Sigmoid colon (tissue), 4 donors: ENCODE results near the gene FAM131C.

ENCODE experiments used
- CTCF ChIP-seq, 4 experiments: fragments of 450-650 bp in 3 of 4; fragments of 200-600 bp in 1 of 4; IDR thresholded peaks; one replicate each; pipeline ENCODE4 v1.5.1; 2016 to 2019; ENCODE audit warnings: antibody characterized with exemption in 4 of 4, mild to moderate bottlenecking in 3 of 4, moderate library complexity in 2 of 4
- POLR2A ChIP-seq, 2 donors: fragments of 450-650 bp; IDR thresholded peaks; one replicate each; pipeline ENCODE4 v1.6.1; 2016; ENCODE audit warnings: antibody characterized with exemption in 2 of 2, mild to moderate bottlenecking in 2 of 2, moderate library complexity in 2 of 2
- POLR2AphosphoS5 ChIP-seq, 4 donors: sonication (generic); formaldehyde crosslinking; IDR thresholded peaks; one replicate each; pipeline ENCODE4 v1.6.1; 2017; ENCODE audit warnings: antibody characterized with exemption in 4 of 4

- no peak for TF ChIP-seq POLR2AphosphoS5 (IDR thresholded peaks at IDR 0.05)
- TF ChIP-seq CTCF (IDR thresholded peaks at IDR 0.05): no peak
- no peak for TF ChIP-seq POLR2A (IDR thresholded peaks at IDR 0.05)
Observed at GRCh38 chr1:16042096-16042495, 31.4 kb downstream of the FAM131C start.
